ENCODE measurements around the gene PCSK7.

The PCSK7 gene

DNA sequence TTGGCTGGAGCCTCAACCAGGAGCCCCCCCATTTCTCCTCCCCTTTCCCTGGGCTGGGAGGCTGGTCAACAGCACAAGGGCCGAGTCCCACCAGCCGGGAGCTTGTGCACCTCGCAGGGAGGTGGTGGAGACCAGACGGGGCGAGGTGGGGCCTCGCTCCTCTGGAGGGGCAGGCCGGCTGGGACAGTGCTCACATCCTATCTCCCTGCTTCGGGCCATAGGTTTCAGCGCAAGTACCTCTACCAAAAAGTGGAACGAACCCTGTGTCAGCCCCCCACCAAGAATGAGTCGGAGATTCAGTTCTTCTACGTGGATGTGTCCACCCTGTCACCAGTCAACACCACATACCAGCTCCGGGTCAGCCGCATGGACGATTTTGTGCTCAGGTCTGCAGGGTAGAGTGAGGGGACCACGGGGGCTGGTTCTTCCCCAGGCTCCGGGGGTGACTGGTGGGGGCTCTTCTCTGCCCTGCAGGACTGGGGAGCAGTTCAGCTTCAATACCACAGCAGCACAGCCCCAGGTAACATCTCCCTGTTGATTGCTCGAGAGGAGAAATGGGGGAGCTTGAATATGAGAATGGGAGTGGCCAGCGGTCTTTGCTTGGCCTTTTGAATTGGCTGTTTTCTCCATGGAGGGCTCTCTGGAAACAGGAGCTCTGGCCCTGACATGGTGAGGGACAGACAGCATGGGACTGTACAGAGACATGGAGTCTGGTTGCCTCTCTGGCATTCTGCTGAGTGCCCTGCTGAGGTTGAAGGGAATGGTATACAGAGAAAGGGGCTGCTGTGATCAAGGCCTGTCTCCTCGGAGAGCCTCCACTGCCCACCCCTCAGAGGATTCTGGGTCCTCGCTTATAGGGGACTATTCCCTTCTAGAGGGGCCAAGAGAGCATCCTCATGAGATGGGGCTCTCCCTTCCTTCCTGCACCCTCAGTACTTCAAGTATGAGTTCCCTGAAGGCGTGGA lies 50.0 kb downstream of the PCSK7 start:
- peak; percentile 52 for DNase-seq

DNA sequence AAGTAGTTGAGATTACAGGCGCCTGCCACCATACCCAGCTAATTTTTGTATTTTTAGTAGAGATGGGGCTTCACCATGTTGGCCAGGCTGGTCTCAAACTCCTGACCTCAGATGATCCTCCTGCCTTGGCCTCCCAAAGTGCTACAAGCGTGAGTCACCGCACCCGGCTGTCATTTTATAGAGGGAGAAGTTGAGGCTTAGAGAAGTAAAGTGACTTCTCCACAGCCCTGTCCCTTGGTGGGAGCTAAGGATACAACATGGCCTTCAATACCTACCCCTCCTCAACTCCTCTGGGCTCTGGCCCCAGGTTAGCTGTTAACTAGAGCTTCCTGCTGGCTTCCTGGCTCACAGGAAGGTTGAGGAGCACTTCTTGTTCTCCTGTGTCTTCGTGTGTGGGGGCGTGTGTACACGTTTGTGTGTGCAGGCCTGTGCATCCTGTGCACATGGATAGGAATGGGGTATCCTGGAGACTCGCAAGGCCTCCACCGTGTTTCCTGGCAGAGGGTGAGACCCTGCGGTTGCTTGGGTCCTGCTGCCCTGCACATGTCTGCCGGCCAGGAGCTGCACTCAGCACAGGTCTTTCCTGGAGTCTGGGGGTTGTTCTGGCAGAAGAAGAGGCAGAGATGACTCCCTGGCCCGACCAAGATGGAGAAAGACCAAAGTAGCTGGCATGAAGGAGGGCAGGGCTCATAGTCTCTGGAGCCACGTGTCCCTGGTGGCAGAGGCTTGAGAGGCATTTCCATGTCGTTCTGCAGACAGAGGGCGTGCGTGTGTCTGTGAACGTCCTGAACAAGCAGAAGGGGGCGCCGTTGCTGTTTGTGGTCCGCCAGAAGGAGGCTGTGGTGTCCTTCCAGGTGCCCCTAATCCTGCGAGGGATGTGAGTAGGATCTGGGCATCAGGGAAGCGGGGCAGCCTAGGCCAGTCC lies 51.0 kb downstream of the PCSK7 start:
- DNase-seq: peak; percentile 68

DNA sequence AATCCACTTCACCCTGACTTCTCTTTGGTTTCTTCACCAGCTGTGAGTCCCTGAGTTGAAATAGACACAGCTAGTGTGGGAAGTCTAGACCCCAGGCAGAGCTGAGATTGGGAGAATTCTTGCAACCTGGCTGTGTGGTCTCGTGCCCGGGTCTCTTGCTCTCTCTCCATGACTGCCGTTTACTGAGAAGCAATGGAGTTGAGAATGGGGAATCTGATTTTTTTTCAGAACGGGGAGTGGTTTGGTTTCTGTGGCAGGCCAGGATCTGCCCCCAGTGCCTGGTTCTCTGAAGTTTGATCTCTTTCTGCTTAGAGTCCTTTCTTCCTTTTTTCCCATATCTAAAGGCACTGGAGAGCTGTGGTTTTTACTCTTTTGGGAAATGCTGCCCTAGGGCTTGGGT lies 51.9 kb downstream of the PCSK7 start:
- peak; percentile 57 for DNase-seq

DNA sequence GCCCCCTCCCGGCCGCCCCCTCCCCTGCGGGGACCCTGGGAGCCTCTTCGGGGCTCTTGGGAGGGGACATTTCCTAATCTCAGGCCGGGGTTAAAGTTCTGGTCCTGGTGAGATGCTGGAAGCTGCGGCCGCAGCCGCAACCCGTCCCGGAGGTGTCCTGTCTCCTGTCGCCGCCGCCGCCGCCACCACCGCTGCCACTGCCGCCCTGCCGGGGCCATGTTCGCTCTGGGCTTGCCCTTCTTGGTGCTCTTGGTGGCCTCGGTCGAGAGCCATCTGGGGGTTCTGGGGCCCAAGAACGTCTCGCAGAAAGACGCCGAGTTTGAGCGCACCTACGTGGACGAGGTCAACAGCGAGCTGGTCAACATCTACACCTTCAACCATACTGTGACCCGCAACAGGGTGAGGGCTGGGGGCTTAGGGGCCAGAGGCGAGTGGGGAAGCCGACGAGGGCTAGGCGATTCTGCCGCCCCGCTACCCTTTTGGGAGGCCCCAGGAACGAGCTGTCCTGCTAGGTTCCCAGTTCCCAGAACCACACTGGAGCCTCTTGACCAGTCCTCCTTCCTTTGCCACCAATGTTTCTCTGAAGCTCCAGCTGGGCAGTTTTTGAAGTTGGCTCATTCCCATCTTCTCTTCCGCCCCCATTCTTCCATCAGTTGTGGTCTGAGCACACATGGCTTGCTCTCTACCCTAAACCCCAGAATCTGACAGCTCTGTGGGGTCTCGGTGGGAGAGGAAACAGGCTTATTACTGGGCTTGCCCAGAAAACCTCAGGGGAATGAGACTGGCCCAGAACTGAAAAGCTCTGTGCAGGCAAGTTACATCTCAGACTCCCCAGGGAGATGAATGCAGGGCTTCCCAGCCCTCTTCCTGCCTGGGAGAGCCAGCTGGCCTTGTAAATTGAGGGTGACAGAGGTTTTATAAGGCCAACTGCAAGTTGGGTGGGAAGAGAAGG lies 52.5 kb downstream of the PCSK7 start:
- peak; percentile 76 for DNase-seq

DNA sequence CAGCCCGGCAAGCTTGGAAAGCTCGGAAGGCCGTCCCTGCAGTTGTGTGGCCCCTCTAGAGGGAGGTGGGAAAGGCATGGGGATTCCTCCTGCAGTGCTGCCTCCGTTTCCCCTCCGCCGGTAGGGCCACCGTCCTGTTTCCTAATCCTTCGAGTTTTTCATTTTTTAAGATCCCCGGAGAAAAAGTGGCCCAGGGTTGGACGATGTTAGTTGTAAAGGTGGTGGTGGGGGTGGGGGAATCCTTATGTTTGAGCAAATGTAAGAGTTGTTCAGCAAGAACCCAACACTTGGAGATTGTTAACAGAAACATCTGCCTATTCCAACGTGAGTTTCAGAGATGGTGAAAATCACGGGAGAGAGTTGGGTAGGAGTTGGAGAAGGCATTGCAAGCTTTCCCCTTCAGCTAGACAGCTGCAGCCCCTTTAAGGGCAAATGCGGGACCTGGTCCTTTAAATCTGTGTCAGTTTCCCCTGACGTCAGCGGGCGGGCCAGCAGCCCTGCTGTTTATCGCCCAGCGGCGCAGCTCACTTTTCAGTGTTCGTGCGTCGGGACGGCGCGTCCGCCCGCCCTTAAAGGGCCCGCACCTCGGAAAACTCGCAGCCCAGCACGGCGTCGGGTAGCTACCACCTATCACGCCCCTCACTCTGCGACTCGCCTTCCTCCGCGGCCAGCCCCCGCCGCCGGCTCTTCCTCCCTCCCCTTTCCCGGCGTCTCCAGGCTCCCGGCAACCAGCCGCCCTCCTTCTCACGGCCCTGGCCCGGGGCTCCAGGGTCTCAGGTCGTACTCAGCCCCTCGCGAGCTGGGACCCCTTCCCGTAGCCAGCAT lies 53.5 kb downstream of the PCSK7 start, which contains the start of gene SIDT2:
Gene SIDT2 (plus strand): TSS at position 534 of the 825 bp plus-strand sequence. CDS start 521 bp downstream, outside the sequence.
- DNase-seq: peak; percentile 92

DNA sequence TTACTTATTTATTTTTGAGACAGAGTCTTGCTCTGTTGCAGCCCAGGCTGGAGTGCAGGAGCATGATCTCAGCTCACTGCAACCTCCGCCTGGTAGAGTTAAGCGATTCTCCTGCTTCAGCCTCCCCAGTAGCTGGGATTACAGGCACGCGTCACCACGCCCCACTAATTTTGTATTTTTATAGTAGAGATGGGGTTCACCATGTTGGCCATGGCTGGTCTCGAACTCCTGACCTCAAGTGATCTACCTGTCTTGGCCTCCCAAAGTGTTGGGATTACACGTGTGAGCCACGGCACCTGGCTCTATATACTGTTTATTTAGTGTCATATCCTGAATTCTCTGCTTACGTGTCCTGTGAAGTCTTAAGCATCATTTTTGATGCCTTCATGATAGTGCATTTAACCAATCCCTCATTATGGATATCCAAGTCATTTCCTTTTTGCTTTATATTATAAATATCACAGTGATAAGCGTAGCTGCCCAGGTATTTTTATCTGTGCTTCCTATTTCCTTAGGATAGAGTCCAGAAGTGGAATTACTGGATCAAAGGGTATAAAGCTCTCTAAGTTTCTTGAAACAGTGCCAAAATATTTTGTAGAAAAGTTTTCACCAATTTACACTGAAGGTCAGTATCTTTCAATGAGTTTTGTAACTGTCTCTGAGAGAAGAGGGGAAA lies 54.2 kb downstream of the PCSK7 start:
- no peak for DNase-seq

DNA sequence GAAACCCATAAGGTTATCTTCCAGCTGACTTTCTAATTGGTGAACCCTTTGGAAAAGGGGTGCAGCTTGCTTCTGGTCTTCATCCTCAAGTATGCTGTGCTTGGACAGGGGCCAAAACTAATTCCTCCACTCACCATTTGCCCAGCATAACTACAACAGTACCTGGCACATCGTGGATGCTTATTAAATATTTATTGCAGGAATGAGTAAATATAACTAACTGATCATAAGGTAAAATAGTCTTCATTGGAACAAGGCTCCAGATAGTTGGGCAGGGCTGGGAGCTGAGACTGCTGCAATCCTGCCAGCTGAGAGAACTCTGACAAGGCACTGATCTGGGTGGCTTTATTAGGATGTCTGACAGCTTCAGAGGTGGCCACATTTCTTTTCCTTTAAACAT lies 55.7 kb downstream of the PCSK7 start:
- peak; percentile 15 for DNase-seq

DNA sequence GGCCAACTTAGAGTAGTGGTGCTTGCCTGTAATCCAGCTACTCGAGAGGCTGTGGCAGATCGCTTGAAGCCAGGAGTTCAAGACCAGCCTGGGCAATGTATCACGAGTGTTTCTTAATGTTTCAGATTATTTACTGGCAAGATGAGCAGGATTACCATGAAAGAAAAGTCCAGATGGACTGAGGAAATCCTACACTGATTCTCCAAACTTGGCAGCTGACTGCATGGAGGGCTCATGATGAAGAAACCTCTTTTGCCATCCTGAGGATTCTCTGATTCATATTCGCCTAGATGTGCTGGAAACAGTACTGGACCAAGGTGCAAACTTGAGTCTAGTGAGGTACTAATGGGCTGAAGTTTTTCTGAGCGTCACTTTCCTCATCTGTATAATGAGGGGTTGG lies 56.1 kb downstream of the PCSK7 start:
- DNase-seq: no peak

DNA sequence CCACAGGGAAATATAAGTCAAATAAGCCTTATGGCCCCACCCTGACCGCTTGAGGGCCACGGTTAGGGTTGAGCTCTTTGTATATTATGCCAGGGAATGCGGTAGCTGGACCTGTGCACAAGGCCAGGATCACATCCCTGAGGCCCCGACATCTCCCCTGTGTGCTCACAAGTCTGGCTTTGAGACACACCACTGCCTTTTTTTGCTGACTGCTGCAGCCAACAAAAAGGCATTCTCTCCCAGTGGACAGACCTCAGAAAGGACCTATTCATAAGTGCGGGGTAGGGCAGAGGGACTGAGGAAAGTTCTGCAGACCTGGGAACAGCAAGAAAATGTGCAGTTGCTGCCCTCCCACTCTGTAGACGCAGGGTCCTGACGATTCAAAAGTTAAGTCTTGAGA lies 56.8 kb downstream of the PCSK7 start:
- peak; percentile 38 for DNase-seq

DNA sequence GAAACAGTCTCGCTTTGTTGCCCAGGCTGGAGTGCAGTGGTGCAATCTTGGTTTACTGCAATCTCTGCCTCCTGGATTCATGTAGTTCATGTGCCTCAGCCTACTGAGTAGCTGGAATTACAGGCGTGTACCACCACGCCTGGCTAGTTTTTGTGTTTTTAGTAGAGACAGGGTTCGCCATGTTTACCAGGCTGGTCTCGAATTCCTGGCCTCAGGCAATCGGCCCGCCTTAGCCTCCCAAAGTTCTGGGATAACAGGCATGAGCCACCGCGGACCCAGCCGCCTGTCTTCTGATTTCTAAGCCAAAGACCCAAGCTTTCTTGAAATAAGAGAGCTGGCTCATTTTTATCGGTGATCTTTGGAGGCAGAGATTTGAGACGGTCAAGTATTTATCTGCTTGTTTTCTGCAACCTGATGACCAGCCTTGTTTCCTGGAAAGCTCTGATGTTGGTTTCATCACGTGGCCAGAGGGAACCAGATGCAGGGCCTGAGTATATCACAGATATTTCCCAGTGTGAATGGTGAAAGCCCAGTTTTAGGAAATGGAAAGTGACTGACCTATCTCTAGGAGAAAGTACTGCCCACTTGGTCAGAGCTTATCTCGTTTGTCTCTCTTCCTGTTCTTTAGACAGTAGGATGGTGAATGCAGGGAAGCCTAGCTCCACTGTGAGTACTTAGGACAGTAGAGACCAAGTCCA lies 59.0 kb downstream of the PCSK7 start:
- peak; percentile 38 for DNase-seq

DNA sequence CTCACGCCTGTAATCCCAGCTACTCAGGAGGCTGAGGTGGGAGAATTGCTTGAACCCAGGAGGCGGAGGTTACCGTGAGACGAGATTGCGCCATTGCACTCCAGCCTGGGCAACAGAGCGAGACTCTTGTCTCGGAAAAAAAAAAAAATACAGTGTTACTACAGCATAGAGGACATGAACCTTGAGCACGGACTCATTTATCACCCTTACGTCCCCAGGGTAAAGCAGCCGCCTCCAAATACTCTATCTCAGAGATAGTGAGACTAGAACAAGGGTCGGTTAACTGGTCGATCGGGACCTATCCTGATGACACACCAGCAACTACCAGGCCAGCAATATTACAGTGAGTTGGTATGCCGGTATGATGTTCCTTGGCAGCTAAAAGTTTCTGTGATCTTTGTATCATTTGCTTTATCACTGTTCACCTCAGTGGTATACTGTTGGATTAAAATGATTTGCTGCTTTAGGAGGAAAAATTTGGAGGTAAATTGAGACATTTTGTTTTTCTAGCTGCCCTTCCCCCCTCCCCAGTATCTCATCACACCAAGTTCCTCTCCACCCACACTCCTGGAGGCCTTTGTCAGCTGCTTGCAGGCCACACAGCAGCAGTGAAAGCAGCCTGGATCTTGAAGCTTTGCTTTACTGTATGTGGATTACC lies 60.3 kb downstream of the PCSK7 start:
- peak; percentile 33 for DNase-seq

DNA sequence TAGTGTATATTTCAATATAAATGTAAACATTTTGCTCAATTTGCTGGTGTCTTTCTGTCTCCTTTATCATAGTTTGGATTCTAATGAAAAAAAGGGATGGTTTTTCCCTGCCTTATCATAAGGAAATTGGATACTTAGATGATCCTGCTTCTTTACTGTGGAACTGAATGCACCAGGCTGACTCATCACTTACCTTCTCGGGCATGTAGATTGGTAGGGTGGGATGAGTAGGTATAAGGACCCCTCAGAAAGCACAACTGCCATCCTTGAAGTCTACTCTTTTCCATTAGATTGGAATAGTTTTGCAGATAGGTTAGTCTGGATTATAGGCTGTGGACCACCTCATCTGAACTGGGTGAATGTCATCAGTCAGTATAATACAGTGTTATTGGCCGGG lies 60.9 kb downstream of the PCSK7 start:
- DNase-seq: no peak

DNA sequence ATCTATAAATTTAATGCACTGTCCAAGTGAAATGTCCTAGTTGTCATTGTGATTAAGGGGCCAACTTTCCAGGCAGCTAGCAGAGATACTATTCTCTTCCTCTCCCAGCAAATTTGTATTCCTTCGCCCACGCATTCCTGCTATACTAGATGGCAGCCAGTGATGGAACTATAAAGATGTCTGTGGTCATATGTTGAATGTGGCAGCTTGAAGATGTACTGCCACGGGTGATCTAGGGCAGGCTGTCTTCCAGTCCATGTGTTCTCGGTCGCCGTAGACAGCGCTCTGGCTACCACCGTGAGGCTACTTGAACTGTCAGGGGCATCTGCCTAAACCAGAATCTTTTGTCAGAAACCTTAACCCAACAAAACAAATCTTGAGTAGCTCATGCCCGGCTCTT lies 61.7 kb downstream of the PCSK7 start:
- peak; percentile 40 for DNase-seq

DNA sequence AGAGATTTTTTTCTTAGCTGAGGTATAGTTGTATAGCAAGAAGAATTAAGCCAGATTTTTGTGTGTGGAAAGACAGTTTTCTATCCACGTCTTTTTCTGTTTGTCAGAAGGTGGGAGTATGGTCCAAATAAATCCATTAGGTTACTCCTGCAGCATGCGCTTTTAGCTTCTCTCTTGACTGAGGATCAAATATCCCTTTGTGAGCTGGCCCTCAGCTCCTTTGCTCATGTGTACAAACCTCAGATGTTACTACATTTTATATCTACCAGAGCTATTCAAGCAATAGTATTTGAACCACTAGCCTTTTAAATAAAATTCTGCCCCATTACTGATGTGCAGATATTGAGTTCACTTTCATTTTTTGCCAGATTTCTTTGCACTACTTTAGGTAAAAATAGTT lies 62.1 kb downstream of the PCSK7 start:
- peak; percentile 1 for DNase-seq

DNA sequence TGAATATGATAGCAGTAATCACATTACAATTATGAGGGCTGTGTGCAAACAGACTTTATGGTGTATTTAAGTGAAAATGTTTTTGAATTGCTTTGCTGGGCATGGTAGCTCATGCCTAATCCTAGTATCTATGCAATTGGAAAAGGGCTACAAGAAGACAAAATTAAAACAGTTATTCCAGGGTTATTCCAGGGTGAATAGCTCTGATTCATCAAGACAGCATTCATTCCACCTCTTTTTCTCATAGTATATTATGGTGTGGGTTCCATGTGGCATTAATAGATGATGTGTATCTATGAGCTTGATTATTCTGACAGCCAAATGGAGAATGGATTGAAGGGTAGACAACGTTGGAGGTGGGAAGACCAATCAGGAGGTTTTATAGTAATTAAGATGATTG lies 65.4 kb downstream of the PCSK7 start:
- no peak for DNase-seq

DNA sequence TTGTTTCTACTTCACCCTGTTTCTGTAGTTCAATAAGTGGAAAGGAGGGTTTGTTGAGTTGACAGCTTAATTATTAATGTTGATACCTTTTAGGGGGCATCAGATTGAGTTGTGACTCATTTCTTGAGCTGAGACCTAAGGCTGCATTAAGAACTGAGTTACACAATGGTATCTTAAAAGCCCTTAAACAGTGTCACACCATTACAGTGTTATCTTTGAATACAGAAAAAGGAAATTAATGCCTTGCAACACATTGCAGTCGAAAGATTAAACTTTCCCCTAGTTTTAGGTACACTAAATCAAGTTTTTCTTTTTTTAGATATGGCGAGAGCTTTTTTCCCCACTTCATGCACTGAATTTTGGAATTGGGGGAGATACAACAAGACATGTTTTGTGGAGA lies 71.0 kb downstream of the PCSK7 start:
- no peak for DNase-seq

DNA sequence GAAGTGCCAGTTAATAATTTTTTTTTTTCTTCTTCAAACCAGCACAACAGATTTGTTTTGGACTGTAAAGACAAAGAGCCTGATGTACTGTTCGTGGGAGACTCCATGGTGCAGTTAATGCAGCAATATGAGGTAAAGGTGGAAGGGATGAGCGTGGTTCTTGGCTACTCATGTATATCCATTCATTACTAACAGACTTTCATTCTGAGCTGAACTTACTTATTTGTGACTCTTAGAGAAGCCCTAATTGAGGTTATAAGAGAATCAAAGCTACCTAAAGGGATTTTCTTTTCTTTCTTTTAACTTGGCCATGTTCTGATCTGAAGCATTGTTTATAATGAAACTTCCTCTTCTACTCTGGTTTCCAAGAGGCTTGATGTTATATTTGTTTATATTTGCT lies 72.0 kb downstream of the PCSK7 start:
- no peak for DNase-seq

DNA sequence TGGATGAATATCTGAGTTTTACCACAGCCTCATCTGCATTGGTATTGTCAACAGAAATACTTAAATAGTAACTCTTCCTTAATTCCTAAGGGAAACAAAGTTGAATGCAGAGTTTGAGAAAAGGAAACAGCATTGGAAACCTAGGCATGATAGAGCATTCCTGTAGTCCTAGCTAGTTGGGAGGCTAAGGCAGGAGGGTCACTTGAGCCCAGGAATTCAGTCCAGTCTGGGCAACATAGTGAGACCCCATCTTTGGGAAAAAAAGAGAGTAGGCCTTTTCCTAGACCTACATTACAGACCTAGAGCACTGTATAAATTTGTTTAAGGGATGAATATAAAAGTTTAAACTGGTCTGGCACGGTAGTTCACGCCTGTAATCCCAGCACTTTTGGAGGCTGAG lies 74.4 kb downstream of the PCSK7 start:
- DNase-seq: no peak

DNA sequence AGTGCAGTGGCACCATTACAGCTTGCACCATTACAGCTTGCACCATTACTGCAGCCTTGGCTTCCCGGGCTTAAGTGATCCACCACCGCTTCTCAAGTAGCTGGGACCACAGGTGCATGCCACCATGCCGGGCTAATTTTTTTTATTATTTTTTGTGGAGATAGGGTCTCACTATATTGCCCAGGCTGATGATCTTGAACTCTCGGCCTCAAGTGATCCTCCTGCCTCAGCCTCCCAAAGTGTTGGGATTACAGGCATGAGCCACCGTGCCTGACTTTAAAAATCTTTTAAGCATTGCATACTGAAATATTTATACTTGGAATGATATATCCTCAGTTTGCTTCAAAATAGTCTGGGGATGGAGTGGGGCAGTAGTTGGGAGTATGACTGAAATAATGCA lies 77.4 kb downstream of the PCSK7 start:
- DNase-seq: no peak

Data from activated CD8-positive, alpha-beta memory T cell treated with anti-CD3 and anti-CD28 coated beads for 24 hours (primary cell).